GM13976 (cell line): ENCODE data around the gene ZNF609.
"Not testable (repeated sequence)": the region's sequence is repeated elsewhere in the genome, so short reads cannot be mapped to it uniquely, and the experiment has no call there.

ENCODE experiments used
- DNase-seq: peaks from one replicate; pipeline ENCODE4 v3.0.0; 2012; ENCODE audit warnings: low spot score
- CTCF ChIP-seq: IDR thresholded peaks from 2 replicates; pipeline ENCODE4 v1.5.1; 2012; ENCODE audit warnings: borderline replicate concordance, mild to moderate bottlenecking; ENCODE audit not compliant: insufficient read depth; ENCODE audit errors: extremely low read depth, missing control alignments, control extremely low read depth
- in situ Hi-C: fragments of 300-500 bp; cut with MboI; formaldehyde crosslinking; loops from one replicate; pipeline ENCODE4 v1.12.0; 2022; ENCODE audit warnings: low sequenced_read_pairs, mixed read lengths, inconsistent platforms; ENCODE audit not compliant: unreplicated experiment

ZNF609 gene

GRCh38 chr15:64597477-64597822 is 137.1 kb downstream of the ZNF609 start:
- in situ Hi-C loops, result no loop called here
- no peak for DNase-seq
- no peak for TF ChIP-seq CTCF

- DNase-seq, result no peak
- in situ Hi-C loops, result no loop called here
- TF ChIP-seq CTCF, result no peak
Measured at GRCh38 chr15:64599226-64599625, 138.8 kb downstream of the ZNF609 start.

- no peak for DNase-seq
- in situ Hi-C loops, result no loop called here
- TF ChIP-seq CTCF, result no peak
Measured at GRCh38 chr15:64599716-64600115, 139.3 kb downstream of the ZNF609 start.

- in situ Hi-C loops, result no loop called here
- TF ChIP-seq CTCF, result no peak
- DNase-seq, result no peak
Measured at GRCh38 chr15:64600794-64601193, 140.4 kb downstream of the ZNF609 start.

- in situ Hi-C loops, result no loop called here
- no peak for TF ChIP-seq CTCF
- no peak for DNase-seq
Measured at GRCh38 chr15:64604319-64604718, 143.9 kb downstream of the ZNF609 start.

GRCh38 chr15:64607416-64607815 is 147.0 kb downstream of the ZNF609 start:
- in situ Hi-C loops, DNase-seq: not testable (repeated sequence)

GRCh38 chr15:64610257-64610919 is 150.0 kb downstream of the ZNF609 start:
- in situ Hi-C loops, result no loop called here
- TF ChIP-seq CTCF, result no peak
- DNase-seq, result no peak
